ENCODE results near the gene EN1. TPM values are rescaled to one million over a fixed set of nuclear protein-coding genes. Genes with fewer than 3 reads are reported as not detected.

The EN1 gene
- total RNA-seq, 1 experiment from 2014 or later, result not detected

GRCh38 chr2:118794546-118794945 lies 52.9 kb downstream of the EN1 start (continued):
- TF ChIP-seq CTCF (IDR thresholded peaks at IDR 0.05 in 2 of 3, conservative IDR thresholded peaks at IDR 0.05 in 1 of 3; ENCODE audit: borderline replicate concordance in 1 of 3, insufficient read depth in 1 of 3, low read depth in 2 of 3, low read length in 2 of 3), result no peak

Other genes with a start within 250 kb of the EN1 start
- gene MARCO, start 94.5 kb upstream of the EN1 start, total RNA-seq (2021; ENCODE audit: unreplicated experiment), result 0.54 TPM